ENCODE measurements around the gene SLC32A1.

The SLC32A1 gene

DNA sequence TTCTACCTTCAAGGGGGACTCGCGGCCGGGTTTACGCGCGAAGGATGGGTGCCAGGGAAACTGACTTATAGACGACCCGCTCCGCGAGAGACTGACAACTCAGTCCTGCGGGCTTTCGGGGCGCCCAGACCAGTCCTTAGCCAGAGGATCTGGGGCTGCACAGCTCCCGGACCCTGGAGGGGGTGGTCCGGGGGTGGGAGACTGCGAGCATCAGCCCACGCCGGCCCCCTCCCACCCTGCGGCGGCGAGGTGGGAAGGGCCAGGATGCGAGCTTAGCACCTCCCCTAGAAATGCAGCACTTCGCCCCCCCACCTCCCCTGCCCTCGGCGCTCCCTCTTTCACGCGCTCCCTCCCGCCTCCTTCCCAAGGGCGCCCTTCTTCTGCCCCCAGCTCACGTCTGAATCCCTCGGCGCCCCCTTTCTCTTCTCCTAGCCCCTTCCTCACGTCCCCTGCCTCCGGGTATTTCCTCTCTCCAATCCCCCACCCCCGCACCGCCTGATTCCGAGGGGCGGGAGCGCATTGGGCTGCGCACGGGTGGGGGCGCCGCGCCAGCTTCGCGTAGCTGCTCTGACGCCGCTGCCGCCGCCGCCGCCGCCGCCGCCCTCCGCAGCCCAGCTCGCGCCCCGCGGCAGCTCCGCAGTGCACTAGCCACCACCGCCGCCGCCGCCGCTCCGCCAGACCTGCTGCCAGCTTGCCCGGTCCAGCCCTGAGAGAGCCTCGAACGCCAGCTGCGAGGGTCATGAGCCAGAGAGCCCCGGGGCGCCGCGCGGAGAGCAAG is at the start of gene SLC32A1:
SLC32A1 (plus strand) TSS at position 639 of the 778 bp plus-strand sequence. CDS start 239 bp downstream, outside the sequence.
- DNase-seq (ENCODE audit: low read depth) = no peak

- DNase-seq (ENCODE audit: low read depth) = no peak
Measured at GRCh38 chr20:38674765-38675133, 49.5 kb upstream of the SLC32A1 start.

- no peak for DNase-seq (ENCODE audit: low read depth)
Measured at GRCh38 chr20:38676576-38676975, 47.7 kb upstream of the SLC32A1 start.

GRCh38 chr20:38680500-38681306 is 43.6 kb upstream of the SLC32A1 start:
- DNase-seq (ENCODE audit: low read depth) = no peak

- no peak for DNase-seq (ENCODE audit: low read depth)
Measured at GRCh38 chr20:38685271-38685670, 39.0 kb upstream of the SLC32A1 start.

- no peak for DNase-seq (ENCODE audit: low read depth)
Measured at GRCh38 chr20:38685853-38686473, 38.3 kb upstream of the SLC32A1 start.

DNA sequence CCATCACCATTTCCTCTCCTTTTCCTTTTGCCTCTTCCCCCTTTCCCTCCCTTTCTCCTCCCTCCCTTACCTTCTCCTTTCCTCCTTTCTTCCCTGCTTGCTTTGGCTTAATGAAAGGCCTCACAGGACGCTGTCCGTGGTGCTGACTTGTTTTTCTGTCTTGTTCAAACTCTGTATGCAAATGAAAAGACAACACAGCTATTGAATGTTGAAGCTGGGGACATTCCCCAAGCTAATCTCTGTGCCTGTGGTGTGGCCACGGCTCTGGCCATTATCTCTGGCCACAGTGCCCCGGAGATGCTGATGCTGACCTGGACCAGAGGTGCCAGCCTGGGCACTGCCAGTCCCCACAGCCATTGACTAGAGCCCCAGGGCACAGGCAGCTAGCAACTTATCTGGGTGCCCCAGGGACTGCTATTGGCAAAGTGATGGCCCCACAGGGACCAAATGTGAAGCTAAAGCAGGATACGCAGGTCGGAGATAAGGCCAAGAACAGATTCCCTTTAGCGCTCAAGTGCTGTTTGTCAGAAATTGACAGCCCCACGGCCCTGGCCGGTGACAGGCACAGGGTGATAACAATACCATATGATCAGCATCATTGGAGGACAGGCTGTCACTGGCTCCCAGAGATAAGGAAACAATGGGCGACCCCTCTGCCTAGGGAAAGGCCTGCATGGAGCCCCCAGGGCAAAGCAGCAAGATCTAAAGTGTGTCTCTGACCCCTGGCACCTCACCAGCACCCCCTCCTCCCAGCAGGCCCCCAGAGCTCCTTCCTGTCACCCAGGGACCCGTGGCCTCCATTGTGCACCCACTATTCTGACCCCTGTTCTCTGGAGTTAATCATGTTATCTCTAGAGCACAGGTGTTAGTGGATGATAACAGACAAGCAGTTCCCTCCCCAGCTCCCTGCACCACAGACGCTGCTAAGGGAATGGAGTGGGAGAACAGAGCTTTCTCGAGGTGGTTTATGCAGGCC is 31.6 kb upstream of the SLC32A1 start:
- no peak for DNase-seq (ENCODE audit: low read depth)

GRCh38 chr20:38697306-38697705 is 27.0 kb upstream of the SLC32A1 start:
- DNase-seq (ENCODE audit: low read depth) = no peak

GRCh38 chr20:38698541-38698940 is 25.7 kb upstream of the SLC32A1 start:
- no peak for DNase-seq (ENCODE audit: low read depth)

- no peak for DNase-seq (ENCODE audit: low read depth)
Measured at GRCh38 chr20:38700141-38700540, 24.1 kb upstream of the SLC32A1 start.

DNA sequence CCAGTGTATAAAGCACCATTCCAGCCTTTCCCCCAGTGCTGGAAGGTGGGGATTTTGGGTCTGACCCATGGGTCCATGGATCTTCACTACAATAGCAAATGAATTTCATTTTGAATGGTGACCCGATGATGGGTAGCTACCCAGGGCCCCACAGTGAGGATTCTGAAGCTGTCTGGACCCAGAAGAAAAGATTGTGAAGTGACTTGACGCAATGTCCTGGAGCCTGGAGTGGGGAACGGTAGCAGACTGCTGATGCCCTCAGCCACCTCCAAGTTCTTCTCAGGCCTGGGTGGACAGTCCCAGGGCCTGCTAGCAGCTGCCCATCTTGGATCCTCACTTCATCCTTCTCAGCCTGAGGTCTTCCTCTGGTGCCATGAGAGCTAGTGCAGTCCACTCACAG is 23.4 kb upstream of the SLC32A1 start:
- no peak for DNase-seq (ENCODE audit: low read depth)

GRCh38 chr20:38703526-38703925 is 20.8 kb upstream of the SLC32A1 start:
- no peak for DNase-seq (ENCODE audit: low read depth)

- DNase-seq (ENCODE audit: low read depth) = no peak
Measured at GRCh38 chr20:38704136-38704535, 20.1 kb upstream of the SLC32A1 start.

DNA sequence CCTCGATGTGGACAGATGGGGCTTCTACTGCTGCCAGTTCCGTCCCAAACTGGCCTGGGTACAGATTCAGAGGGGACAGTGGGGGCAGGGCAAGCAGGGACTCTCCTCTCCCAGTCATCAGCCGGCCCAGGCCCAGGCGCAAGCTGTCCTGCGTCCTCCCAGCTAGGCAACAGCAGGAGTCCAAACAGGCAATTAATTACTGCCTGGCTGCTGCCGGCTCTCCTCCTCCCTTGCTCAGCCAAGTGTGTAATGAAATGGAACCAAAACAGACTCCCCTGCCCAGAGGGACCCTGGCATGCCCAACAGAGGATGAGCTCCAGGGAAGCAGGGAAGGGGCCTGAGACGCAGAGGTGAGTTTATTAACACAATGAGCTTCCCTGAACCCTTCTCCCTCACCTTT is 17.8 kb upstream of the SLC32A1 start:
- no peak for DNase-seq (ENCODE audit: low read depth)

DNA sequence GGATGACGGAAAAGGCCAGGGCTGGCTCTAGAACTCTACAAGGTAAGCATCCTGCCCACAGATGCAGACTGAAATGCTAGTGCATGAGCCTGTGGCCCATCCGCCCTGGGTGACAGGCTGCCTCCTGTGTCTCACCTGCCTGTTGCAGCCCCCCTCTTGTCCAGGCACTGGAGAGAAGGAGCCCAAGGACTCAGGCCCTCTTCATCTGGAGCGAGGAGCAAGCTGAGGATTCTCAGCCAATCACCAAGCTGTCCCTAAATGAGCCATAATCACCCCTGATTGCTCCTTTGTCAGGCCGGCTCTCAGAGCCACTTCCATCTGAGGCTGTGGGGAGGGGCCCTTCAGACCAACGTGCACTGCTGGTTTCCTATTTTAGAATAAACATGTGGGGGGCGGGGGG is 10.0 kb upstream of the SLC32A1 start:
- DNase-seq (ENCODE audit: low read depth) = no peak

- DNase-seq (ENCODE audit: low read depth) = no peak
Measured at GRCh38 chr20:38715646-38716045, 8.6 kb upstream of the SLC32A1 start.

DNA sequence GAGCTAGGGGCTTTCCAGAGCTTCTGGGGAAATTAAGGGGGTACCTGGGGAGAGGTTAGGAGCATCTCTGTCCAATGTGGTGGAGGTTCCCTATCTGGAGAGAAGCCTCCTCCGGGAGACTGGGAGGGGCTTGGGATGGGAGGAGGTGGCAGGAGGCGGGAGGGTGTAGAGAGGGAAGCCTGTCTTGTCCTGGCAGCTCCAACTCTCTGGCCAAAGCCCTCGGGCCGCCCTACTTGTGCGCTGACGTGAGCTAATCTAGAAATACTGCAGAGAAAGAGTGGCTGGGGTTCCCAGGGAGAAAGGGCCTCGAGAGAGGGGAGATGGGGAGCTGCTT is 1.6 kb upstream of the SLC32A1 start:
- no peak for DNase-seq (ENCODE audit: low read depth)

- DNase-seq (ENCODE audit: low read depth) = no peak
Measured at GRCh38 chr20:38723017-38723847, 1.1 kb upstream of the SLC32A1 start.

GRCh38 chr20:38724626-38725147 is 401 bp downstream of the SLC32A1 start:
- DNase-seq (ENCODE audit: low read depth) = no peak

- no peak for DNase-seq (ENCODE audit: low read depth)
Measured at GRCh38 chr20:38725148-38725901, 1.0 kb downstream of the SLC32A1 start.

All from stimulated activated CD4-positive, alpha-beta T cell treated with anti-CD3 and anti-CD28 coated beads, Interleukin-2, amount 100 ng/mL, for 4 hours (primary cell).